GM21367 (cell line): ENCODE results near the gene ZSCAN30.

Experiments
- ATAC-seq: cut with Tn5 transposase; IDR thresholded peaks from one replicate; pipeline ENCODE4 v1.9.1; 2021; ENCODE audit not compliant: unreplicated experiment

Gene ZSCAN30

DNA sequence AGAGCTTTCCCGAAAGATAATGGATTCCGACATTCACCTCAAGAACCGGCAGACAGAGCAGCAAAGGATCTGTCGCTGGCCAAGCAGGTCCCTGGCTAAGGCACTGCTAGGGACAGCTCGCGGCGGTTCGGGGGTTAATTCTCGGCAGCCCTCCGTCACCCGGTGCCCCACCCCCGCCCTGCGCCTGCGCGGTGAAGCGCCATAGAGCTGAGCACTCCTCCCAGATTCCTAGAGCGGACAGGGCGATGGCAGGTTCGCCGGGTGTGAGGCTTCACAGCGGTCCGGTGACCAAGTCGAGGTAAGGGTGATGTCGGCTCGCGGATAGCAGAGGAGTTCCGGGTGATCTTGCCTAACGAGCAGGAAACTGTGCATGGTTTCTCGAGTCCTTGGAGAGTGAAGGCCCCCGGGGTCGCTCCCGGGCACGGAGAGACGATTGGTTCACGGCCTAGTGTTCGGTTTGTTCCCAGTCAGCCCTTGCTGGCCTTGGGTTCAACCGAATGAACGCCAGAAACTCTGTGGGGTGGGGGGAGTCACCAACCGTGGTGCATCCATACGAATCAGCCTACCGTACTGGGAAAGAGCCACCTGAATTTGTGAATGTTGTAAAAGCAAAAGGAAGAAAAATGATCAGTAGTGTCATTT, at the start of gene ZSCAN30:
TSS of gene ZSCAN30 (minus strand) at position 136 of the 642 bp plus-strand sequence. CDS start 25,877 bp downstream, outside the sequence.
- ATAC-seq: peak; percentile 84

DNA sequence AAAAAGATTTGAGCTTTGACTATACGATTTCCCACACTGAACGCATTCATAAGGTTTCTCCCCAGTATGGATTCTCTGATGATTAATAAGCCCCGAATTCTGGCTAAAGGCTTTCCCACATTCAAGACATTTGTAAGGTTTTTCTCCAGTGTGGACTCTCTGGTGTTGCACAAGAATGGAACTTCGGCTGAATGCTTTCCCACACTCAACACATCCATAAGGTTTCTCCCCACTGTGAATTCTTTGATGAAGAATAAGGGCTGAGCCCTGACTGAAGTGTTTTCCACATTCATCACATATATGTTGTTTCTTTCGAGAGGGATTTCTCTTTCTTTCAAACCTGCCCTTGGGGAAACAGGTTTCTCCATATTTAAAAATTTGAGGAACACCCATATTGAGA, 47.3 kb upstream of the ZSCAN30 start:
- ATAC-seq: no peak

DNA sequence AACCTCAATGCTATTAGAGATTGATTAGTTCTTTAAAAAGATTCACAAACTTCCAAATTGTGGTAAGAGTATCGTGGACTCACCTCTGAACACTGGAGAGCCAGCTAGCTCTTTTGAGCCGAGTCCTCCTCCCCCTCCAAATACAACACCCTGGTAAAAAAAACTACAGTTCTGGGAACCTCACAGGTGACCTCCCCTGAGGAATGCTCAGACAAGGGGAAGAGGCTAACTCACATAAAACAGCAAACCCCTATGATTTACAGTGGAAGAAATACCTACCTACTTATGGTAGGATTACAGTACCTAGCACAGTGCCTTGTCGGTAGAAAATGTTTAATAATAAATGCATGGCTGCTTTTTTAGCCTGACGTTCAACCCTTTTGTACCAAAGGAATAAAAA, 45.8 kb upstream of the ZSCAN30 start:
- ATAC-seq: no peak

DNA sequence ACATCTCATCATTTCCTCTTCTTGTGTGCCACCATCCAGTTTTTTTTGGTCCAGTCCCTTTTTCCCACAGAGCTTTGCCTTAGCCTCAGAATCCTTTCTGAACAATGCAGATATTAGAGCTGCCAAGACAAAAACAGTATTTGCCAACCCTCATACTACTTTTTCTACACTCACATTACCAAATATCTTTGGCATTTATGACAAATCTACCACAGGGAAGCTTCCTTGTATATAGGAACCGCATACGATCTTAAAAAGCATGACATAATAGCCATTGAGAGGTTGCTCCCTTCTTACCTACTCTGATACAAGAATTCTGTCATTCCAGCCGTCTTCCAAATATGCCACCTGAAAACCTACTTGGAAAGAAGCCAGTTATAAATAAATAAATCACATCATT, 44.8 kb upstream of the ZSCAN30 start:
- ATAC-seq: no peak

DNA sequence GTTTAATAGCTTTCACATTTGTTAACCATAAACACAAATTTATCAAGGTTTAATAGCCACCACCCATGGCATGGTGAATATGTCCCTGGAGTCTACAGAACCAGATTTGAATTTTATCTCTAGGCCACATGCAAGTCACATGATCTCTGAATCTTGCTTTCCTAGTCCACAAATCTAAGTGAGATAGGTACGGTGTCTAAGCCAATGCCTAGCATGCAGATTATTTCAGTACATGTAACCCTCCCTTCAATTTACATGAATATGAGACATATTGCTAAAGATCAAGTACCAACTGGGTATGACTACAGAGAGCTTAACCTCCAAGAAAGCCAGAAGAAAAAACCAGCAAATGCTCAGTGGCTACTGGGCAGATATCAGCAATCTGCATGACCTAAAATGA, 44.2 kb upstream of the ZSCAN30 start:
- ATAC-seq: no peak

DNA sequence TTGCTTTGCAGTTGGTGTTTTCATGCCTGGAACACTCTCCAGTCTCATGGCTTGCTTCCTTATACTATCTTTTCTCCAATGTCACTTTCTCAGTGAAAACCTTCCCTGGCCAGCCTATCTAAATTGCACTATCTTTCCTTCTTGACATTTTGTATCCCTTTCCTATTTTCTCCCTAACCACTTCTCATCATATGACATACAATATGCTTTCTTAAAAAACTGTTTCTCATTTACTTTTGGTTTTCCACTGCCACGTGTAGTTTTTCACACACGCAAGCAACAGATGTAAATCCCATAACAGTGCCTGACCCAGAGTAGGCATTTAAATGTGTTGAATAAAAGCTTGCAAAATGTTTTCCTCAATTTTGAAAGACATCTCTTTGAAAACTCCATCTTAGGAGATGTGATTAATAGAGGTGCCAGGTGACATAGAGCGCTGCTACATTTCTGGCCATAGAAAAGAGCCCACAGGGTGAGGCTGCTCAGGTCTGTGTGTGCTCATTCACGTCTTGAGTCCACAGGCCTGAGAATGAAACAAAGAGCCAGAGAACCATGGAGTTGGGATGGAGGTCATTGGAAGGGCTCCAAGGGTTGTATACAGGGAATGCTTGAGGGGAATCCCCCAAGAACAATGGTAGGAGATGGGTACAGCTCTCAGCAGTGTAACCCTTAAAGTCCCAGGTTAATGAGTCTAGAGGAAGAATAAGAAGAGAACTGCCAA, 41.5 kb upstream of the ZSCAN30 start:
- ATAC-seq: no peak

DNA sequence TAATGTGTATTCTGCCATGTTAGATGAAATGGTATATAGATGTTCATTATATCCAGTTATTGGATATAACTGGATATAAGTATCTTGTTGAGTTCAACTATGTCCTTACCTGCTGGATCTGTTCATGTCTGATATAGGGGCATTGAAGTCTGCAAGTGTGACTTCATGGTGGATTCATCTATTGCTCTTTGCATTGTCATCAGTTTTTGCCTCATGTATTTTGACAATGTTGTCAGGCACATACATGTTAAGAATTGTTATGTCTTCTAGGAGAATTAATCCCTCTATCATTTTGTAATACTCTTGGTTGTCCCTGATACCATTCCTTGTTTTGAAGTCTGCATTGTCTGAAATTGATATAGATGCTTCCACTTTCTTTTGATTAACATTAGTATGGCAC, 38.8 kb upstream of the ZSCAN30 start:
- no peak for ATAC-seq

DNA sequence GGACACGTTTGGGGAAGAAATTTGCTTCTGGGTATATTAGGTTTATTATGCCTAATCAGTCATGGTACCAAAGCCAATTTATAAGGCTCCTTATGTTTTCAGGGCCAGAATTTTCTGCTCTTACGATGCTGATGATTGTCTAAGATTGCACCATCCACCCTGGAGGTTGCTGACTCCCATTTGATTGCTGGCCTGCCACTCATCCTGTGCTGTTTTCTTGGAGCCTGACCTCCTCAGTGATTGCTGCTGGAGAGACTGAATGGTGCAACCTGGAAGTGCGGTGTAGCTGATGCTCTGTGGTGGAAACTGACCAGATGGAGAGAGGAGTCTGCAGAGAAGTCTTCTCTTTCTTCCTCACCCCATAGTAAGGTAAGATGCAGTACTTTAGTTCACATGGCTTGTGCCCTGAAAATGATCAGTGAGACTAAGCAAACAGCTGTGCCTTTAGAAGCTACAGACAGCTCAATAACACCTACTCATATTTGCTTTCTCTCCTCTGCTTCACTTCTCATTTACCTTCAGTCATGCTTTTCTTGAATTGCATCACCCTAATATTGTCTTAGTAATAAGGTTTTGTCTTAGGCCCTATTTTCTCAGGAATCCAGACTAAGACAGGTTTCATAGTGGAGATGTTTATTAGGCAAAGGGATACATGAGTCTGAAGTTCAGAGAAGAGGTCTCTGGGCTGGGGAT, 36.8 kb upstream of the ZSCAN30 start:
- no peak for ATAC-seq

DNA sequence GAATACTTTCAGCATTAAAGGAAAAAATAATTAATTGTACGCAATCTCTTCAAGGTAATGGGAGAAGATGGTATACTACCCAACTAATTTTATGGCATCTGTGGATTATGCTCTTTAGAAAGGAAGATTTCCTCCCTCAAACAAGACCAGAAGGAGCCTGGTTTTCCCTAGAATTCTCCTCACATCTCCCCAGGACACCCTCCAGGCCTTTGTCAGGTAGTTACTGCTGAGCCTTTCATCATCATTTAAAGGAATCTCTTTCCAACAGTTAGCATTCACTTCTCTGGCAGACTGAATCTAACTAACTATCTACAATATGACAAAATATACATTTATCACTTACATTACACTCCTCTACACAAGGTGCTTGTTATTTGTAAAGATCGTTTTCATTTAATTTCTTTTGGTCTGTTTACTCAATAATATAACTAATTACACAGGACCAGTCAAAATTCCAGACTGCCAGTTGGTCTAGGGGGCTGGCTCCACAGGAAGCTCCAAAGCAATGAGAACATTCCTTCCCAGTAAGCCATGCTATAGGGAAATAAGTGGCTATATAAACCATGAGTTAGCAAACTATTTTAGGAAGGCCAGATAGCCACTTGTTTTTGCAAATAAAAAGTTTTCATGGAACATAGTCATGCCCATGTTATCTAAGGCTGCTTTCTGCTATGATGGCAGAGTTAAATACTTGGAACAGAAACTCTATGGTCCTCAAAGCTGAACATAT, 35.1 kb upstream of the ZSCAN30 start:
- no peak for ATAC-seq

DNA sequence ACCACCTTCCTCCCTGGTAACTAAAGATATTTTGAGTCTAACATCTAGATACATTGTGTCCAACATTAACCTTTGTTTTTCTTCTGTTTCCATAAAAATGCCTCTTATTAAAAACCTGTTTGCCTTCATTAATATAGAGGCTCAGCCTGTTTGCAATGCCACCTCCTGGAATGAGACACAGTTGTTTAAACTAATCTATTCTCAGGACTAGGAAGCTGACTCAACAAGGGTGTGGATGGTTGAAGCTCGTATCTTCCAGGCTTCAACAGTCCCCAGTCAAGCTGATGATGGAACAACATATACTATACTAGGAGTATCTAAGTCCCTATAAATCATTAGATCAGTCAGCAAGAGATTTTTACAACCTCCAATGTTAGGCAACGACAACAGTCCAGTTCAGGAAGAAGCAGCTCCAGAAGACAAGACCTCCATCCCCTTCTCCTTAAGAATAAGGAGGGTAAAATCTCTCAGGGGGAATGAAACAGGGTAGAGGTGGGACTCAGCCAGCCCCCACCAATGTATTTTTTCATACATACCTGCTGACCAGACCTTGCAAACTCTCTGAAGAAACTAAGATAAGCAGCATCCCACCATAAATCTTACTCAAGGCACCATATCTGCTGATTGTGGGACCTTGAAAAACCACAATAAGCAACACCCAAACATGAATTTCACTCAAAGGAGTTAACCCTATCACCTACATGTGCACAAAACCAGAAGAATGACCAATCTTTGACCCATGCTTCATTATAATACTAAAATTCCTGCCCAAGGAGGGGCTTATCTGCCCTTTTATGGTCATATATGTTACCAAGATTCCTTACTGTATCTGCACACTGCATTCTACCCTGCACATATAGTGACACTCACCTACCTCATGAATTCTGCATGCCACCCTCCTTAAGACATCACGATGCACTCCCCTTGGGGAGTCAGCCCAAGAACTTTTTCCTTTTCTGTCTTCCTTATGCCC, 32.7 kb upstream of the ZSCAN30 start:
- no peak for ATAC-seq

DNA sequence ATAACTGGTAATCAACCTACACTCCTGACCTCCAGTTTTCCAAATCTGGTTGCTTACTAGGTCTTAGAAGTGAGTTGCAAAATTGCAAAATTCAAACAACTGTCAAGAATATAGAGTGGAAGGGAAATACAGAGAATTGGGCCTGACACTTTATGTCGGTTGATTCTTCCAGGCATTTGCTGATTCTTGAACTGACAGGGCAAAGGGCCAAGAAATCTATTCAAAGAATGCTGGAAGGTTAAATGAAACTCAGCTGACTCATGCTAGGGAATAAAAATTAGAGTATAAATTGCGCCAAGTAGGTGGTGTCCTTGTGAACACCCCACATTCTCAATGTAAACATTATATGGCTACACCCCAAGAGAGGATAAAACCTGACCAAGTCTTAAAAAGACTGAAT, 21.5 kb upstream of the ZSCAN30 start:
- ATAC-seq: no peak

DNA sequence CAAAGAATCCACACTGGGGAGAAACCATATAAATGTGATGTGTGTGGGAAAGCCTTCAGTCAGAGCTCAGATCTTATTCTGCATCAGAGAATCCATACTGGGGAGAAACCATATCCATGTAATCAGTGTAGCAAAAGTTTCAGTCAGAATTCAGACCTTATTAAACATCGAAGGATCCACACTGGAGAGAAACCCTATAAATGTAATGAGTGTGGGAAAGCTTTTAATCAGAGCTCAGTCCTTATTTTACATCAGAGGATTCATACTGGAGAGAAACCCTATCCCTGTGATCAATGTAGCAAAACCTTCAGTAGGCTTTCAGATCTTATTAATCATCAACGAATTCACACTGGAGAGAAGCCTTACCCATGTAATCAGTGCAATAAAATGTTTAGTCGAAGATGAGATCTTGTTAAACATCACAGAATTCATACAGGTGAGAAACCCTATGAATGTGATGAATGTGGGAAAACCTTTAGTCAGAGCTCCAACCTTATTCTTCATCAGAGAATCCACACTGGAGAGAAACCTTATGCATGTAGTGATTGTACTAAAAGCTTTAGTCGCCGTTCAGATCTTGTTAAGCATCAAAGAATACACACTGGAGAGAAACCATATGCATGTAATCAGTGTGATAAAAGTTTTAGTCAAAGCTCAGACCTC, 16.7 kb upstream of the ZSCAN30 start:
- ATAC-seq: no peak

DNA sequence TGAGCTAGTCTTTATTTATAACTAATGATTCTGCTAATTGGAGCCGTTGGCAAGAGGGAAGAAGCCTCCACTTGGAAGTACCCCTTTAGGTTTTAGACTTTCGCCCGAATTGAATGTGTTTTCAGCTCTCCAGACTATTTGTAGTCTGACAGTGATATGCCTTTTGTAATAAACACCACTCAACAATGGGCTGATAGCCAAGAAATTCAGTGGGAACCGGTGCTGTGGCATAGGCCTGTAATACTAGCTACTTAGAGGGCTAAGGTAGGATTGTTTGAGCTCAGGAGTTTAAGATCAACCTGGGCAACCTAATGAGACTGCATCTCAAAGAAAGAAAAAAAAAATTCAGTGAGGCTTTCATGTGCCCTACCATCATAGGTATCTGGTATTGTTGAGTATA, 13.6 kb upstream of the ZSCAN30 start:
- no peak for ATAC-seq

DNA sequence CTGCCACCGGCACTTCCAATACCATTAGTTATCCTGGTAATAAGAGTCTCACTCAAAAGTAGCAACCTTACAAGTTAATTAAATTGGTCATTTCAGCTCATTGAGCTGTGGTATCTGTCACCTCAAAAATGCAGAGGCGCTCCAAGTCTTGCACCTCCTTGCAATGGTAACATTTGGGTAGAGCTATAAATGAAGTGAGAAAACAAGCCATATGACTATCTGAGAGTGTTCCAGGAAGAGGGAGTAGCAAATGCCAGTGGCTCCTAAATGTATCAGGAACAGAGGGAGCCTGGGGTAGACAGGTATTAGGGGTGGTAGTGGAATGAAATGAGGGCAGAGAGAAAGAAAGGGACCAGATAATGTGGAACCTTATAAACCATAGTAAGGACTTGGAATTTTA, 6.0 kb upstream of the ZSCAN30 start:
- no peak for ATAC-seq

DNA sequence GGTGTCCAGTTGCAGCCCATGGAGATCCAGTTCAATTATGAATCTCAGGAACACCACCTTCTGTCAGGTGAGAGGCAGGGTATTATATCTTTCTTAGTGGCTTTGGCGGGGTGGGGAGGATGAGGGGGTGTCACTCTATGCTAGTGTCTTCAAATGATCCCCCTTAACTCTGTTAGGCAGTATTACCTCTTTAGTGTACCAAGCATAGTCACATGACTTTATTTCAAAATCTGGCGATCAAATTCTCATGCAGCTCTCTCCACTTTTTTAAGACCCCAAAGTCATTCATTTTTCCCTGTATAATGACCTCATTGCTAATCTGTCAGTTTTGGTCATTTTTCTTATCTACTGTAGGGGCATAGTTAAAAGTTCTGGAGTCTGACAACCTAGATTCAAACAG, 1.1 kb upstream of the ZSCAN30 start:
- ATAC-seq: no peak

DNA sequence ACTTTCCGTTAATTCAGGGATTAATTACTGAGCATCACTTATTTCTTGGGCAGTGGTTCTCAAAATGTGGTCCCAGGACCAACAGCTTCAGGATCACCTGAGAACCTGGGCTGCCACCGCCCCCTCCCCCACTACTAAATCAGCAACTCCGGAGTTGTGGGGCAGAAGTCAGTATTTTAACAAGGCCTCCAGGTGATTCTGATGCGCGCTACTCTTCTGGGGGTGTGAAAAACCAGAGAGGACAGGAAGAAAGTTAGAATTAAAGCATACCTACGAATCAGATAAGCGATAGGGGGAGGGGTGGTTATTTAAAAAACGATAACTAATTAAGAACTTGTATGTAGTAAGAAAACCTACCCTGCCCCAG, 319 bp downstream of the ZSCAN30 start:
- peak; percentile 34 for ATAC-seq

DNA sequence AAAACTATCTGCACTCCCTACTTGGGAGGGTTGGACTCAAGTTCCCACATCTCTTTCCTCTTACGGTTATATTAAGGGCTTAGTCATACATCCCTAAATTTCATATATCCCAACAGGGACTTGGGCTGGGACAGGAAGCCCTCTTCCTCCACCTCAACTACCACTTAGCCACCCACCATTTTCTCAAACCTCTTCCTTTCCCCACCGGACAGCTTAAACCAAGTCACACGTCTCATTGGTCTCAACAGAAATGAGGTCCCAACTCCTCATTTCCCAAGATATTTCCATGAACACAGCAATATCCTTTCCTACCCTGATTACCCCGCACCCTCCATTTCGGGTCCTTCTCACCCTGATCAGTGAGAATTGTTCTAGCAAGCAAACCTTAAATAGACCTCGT, 736 bp downstream of the ZSCAN30 start:
- ATAC-seq: peak; percentile 4

DNA sequence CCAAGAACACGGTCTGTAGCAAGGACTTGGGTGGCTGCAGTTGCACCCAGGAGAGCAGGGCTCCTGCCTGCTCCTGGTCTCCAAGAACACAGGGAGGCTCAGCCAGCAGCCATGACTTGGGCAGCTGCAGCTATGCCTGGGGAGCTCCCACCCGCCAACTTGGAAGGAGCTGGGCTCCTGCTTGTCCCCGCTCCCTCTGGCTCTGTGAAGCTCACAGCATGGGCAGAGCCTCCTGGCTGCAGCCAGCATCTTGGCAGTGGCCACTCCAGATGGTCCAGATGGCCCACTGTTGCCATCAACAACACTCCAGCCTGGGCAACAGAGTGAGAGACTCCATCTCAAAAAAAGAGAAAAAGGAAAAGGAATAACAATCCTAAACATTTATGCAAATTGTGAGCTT, 5.2 kb downstream of the ZSCAN30 start:
- no peak for ATAC-seq

DNA sequence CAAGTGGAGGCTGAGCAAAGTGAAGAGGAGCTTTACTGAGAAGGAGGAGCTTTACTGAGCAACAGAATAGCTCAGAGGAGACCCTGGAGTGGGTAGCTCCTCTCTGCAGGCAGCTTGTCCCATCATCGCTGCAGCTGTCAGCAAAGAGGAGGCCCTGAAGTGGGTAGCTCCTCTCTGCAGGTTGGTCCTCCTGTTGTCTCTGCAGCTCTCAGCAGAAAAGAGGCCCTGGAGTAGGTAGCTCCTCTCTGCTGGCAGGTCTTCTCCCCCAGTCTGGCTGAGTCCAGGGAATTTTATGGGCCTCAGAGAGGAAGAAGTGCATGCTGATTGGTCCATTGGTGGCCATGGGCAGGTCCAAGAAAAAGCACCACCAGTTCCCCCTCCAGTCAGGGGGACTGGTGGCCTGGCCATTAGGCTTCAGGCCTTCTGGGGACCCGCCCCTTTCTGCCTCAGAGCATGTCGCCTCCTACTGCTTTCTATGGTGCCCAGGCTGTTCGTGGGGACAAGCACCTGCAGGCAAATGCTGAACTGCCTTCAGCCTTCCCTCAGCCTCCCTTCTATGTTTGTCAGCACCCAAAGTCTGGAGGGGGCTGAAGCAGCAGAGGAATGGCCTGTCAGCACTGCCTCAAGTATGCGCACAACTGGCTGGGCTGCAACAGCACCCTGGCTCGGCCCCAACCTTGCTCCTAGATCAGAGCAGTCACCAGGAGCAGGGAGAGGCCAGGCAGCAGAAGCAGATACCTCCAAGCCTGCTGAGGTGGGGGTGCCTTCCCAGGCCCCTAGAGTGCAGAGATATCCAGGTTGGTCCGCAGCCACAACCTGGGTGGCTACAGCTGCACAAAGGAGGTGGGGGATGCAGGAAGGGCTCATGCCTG, 5.9 kb downstream of the ZSCAN30 start:
- no peak for ATAC-seq
